Liver (tissue), 3 donors: ENCODE data around the gene CHCHD1.
"Not testable (repeated sequence)": the region's sequence is repeated elsewhere in the genome, so short reads cannot be mapped to it uniquely, and the experiment has no call there.

Source experiments
- FOXA1 ChIP-seq: IDR thresholded peaks from 2 replicates; pipeline ENCODE4 v1.6.1; 2016; ENCODE audit warnings: antibody characterized with exemption
- GABPA ChIP-seq, 2 donors: IDR thresholded peaks in 1 of 2; conservative IDR thresholded peaks in 1 of 2; 2 replicates each; pipeline ENCODE4 v1.6.1; 2016; ENCODE audit warnings: antibody characterized with exemption in 2 of 2, mild to moderate bottlenecking in 1 of 2, moderate library complexity in 1 of 2
- HNF4A ChIP-seq, 2 donors: conservative IDR thresholded peaks; 2 replicates each; pipeline ENCODE4 v1.6.1; 2016; ENCODE audit warnings: antibody characterized with exemption in 2 of 2, mild to moderate bottlenecking in 2 of 2
- HNF4G ChIP-seq: IDR thresholded peaks from 2 replicates; pipeline ENCODE4 v1.6.1; 2016; ENCODE audit warnings: antibody characterized with exemption
- JUND ChIP-seq, 2 donors: IDR thresholded peaks; 2 replicates each; pipeline ENCODE4 v1.6.1; 2016; ENCODE audit warnings: antibody characterized with exemption in 2 of 2
- NR2F2 ChIP-seq: IDR thresholded peaks from 2 replicates; pipeline ENCODE4 v1.6.1; 2016; ENCODE audit warnings: antibody characterized with exemption
- RAD21 ChIP-seq, 2 donors: IDR thresholded peaks; 2 replicates each; pipeline ENCODE4 v1.6.1; 2016; ENCODE audit warnings: antibody characterized with exemption in 2 of 2, mild to moderate bottlenecking in 2 of 2
- RXRA ChIP-seq, 2 donors: IDR thresholded peaks; 2 replicates each; pipeline ENCODE4 v1.6.1; 2017 to 2018; ENCODE audit warnings: antibody characterized with exemption in 2 of 2, mild to moderate bottlenecking in 1 of 2
- TAF1 ChIP-seq: conservative IDR thresholded peaks from 2 replicates; pipeline ENCODE4 v1.6.1; 2016; ENCODE audit warnings: antibody characterized with exemption, mild to moderate bottlenecking
- TF ChIP-seq, protein P1 (sequence below): fragments of 150-350 bp; IDR thresholded peaks from 2 replicates; pipeline ENCODE4 v1.5.1; 2017; ENCODE audit warnings: improper control_type of control experiment, low read depth, low read length; ENCODE audit not compliant: missing input control
- TF ChIP-seq, protein P2 (sequence below): IDR thresholded peaks from 2 replicates; pipeline ENCODE4 v1.6.1; 2016; ENCODE audit warnings: antibody characterized with exemption
- TF ChIP-seq, protein P3 (sequence below): IDR thresholded peaks from 2 replicates; pipeline ENCODE4 v1.6.1; 2016; ENCODE audit warnings: antibody characterized with exemption, mild to moderate bottlenecking
- TF ChIP-seq, protein P4 (sequence below): IDR thresholded peaks from 2 replicates; pipeline ENCODE4 v1.6.1; 2016; ENCODE audit warnings: antibody characterized with exemption
- TF ChIP-seq, protein P5 (sequence below): IDR thresholded peaks from 2 replicates; pipeline ENCODE4 v1.6.1; 2016; ENCODE audit warnings: antibody characterized with exemption
- donor health status: healthy.
- donor health status: healthy.

DNA sequence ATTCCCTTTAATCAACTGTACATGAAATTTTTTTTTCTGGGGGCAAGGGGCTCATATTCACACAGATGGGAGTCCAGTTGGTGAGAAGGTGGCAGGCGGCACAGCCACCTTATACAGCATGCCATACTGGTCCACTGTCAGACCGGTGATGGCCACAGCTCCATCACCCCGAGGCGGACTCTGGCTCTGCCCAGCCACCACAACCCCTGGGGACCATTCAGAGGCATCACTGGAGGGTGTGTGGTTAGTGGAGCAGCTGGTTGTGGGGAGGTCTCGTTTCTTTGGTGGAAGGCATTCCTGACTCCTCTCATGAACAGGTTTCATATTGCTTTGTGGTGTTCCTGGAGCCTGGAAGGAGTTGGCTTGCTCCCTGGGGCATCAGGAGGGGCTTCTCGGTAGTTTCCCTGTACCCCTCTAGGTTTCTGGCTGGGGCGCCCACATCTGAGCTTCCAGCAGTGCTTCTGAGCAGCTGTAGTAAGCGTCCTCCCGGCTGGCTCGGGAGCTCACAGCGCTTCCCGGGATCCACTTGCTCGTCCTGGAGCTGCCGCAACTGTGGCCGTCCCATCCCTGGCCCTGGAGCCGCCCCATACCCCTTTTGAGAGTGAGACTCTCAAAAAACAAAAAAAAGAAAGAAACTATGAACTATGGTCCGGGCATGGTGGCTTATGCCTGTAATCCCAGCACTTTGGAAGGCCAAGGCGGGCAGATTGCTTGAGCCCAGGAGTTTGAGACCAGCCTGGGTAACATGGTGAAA lies 41.2 kb upstream of the CHCHD1 start:
- TF ChIP-seq, protein P1, sequence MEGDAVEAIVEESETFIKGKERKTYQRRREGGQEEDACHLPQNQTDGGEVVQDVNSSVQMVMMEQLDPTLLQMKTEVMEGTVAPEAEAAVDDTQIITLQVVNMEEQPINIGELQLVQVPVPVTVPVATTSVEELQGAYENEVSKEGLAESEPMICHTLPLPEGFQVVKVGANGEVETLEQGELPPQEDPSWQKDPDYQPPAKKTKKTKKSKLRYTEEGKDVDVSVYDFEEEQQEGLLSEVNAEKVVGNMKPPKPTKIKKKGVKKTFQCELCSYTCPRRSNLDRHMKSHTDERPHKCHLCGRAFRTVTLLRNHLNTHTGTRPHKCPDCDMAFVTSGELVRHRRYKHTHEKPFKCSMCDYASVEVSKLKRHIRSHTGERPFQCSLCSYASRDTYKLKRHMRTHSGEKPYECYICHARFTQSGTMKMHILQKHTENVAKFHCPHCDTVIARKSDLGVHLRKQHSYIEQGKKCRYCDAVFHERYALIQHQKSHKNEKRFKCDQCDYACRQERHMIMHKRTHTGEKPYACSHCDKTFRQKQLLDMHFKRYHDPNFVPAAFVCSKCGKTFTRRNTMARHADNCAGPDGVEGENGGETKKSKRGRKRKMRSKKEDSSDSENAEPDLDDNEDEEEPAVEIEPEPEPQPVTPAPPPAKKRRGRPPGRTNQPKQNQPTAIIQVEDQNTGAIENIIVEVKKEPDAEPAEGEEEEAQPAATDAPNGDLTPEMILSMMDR = not testable (repeated sequence)
- TF ChIP-seq RXRA (IDR thresholded peaks at IDR 0.05); RAD21 (IDR thresholded peaks at IDR 0.05); JUND (IDR thresholded peaks at IDR 0.05); HNF4G; NR2F2; GABPA (IDR thresholded peaks at IDR 0.05 in 1 of 2, conservative IDR thresholded peaks at IDR 0.05 in 1 of 2); TAF1; HNF4A (conservative IDR thresholded peaks at IDR 0.05); FOXA1: not testable (repeated sequence)
- TF ChIP-seq, protein P2, sequence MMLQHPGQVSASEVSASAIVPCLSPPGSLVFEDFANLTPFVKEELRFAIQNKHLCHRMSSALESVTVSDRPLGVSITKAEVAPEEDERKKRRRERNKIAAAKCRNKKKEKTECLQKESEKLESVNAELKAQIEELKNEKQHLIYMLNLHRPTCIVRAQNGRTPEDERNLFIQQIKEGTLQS = not testable (repeated sequence)
- TF ChIP-seq, protein P3, sequence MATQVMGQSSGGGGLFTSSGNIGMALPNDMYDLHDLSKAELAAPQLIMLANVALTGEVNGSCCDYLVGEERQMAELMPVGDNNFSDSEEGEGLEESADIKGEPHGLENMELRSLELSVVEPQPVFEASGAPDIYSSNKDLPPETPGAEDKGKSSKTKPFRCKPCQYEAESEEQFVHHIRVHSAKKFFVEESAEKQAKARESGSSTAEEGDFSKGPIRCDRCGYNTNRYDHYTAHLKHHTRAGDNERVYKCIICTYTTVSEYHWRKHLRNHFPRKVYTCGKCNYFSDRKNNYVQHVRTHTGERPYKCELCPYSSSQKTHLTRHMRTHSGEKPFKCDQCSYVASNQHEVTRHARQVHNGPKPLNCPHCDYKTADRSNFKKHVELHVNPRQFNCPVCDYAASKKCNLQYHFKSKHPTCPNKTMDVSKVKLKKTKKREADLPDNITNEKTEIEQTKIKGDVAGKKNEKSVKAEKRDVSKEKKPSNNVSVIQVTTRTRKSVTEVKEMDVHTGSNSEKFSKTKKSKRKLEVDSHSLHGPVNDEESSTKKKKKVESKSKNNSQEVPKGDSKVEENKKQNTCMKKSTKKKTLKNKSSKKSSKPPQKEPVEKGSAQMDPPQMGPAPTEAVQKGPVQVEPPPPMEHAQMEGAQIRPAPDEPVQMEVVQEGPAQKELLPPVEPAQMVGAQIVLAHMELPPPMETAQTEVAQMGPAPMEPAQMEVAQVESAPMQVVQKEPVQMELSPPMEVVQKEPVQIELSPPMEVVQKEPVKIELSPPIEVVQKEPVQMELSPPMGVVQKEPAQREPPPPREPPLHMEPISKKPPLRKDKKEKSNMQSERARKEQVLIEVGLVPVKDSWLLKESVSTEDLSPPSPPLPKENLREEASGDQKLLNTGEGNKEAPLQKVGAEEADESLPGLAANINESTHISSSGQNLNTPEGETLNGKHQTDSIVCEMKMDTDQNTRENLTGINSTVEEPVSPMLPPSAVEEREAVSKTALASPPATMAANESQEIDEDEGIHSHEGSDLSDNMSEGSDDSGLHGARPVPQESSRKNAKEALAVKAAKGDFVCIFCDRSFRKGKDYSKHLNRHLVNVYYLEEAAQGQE = not testable (repeated sequence)
- TF ChIP-seq, protein P4, sequence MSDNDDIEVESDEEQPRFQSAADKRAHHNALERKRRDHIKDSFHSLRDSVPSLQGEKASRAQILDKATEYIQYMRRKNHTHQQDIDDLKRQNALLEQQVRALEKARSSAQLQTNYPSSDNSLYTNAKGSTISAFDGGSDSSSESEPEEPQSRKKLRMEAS = not testable (repeated sequence)
- TF ChIP-seq, protein P5, sequence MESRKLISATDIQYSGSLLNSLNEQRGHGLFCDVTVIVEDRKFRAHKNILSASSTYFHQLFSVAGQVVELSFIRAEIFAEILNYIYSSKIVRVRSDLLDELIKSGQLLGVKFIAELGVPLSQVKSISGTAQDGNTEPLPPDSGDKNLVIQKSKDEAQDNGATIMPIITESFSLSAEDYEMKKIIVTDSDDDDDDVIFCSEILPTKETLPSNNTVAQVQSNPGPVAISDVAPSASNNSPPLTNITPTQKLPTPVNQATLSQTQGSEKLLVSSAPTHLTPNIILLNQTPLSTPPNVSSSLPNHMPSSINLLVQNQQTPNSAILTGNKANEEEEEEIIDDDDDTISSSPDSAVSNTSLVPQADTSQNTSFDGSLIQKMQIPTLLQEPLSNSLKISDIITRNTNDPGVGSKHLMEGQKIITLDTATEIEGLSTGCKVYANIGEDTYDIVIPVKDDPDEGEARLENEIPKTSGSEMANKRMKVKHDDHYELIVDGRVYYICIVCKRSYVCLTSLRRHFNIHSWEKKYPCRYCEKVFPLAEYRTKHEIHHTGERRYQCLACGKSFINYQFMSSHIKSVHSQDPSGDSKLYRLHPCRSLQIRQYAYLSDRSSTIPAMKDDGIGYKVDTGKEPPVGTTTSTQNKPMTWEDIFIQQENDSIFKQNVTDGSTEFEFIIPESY = not testable (repeated sequence)
